K562 (cell line): ENCODE data around the gene PRC1. TPM values are rescaled to one million over a fixed set of nuclear protein-coding genes. Genes with fewer than 3 reads are reported as not detected.
A peak's percentile ranks its signal among the peaks of the same experiment; 100 is the strongest.

Experiments
- ATAC-seq: fragments of 200-7000 bp; cut with Tn5 transposase; 3 replicates; pipeline ENCODE4 v1.9.1; 2020; ENCODE audit warnings: moderate library complexity
- BruUV-seq: library from RNA; stranded (reverse); fragments of 400-500 nt; replicated peaks from 2 replicates; lab custom pipeline; 2021; lab: Mats Ljungman, UMichigan
- CTCF ChIA-PET: fragments of 300-600 bp; formaldehyde crosslinking; extraction: SDS; loops from one replicate; lab custom pipeline; 2021; ENCODE audit warnings: low intra/inter-chr PET ratio; lab: Yijun Ruan, JAX
- POLR2A ChIA-PET: fragments of 300-600, 350-650 bp; sonication (Branson Sonifier 250); formaldehyde crosslinking; extraction: SDS; loops from one replicate; lab custom pipeline; 2021; ENCODE audit warnings: antibody characterized with exemption, inconsistent platforms; lab: Yijun Ruan, JAX
- DNase-seq, 4 experiments: peaks; one replicate each; pipeline versions ENCODE4 v3.0.0 to v3.0.0-alpha.2; 2011 to 2018; ENCODE audit warnings: low spot score in 3 of 4, mixed read lengths in 3 of 4; ENCODE audit errors: extremely low read depth in 1 of 4
- FAIRE-seq: peaks from 2 replicates; lab custom pipeline; 2011; peaks lifted over from hg19 to GRCh38; lab: Jason Lieb, UNC
- H2AFZ ChIP-seq: 2 replicates; pipeline ENCODE4 v1.6.0; 2011; ENCODE audit warnings: low read depth, low read length, control low read depth, inconsistent platforms
- H3K27ac ChIP-seq: fragments of 200-600 bp; 3 replicates; pipeline ENCODE4 v1.8.0; 2011; ENCODE audit warnings: low read depth, mild to moderate bottlenecking, control low read depth, inconsistent platforms, low read length, moderate library complexity, mixed read lengths; ENCODE audit errors: extremely low read depth
- H3K27me3 ChIP-seq, 2 experiments: fragments of 300-600 bp in 1 of 2; 2 replicates in 1 of 2; 3 replicates in 1 of 2; pipeline versions ENCODE4 v1.6.0 to v1.8.0; 2011; ENCODE audit warnings: inconsistent platforms in 2 of 2, low read length in 2 of 2, mild to moderate bottlenecking in 1 of 2, mixed read lengths in 1 of 2, moderate library complexity in 1 of 2; ENCODE audit not compliant: control insufficient read depth in 2 of 2, insufficient read depth in 2 of 2
- H3K36me3 ChIP-seq: fragments of 300-600 bp; 3 replicates; pipeline ENCODE4 v1.8.0; 2011; ENCODE audit warnings: mild to moderate bottlenecking, low read length, inconsistent platforms; ENCODE audit not compliant: control insufficient read depth, insufficient read depth
- H3K4me1 ChIP-seq, 2 experiments: fragments of 200-600 bp in 1 of 2; replicated peaks in 1 of 2; 2 replicates in 1 of 2; 3 replicates in 1 of 2; pipeline versions ENCODE4 v1.5.1 to v1.8.0; 2011; ENCODE audit warnings: inconsistent platforms in 2 of 2, low read length in 2 of 2, mild to moderate bottlenecking in 1 of 2, mixed read lengths in 1 of 2, moderate library complexity in 1 of 2; ENCODE audit not compliant: control insufficient read depth in 2 of 2, insufficient read depth in 2 of 2
- H3K4me2 ChIP-seq: 2 replicates; pipeline ENCODE4 v1.6.1; 2011; ENCODE audit warnings: low read length, control low read depth, inconsistent platforms, mixed read lengths; ENCODE audit not compliant: insufficient read depth
- H3K4me3 ChIP-seq: fragments of 200-600 bp; sonication (generic), shearing (Covaris generic); 2 replicates; pipeline ENCODE4 v1.5.1; 2016; ENCODE audit warnings: control low read depth, inconsistent platforms
- H3K79me2 ChIP-seq: fragments of 200-600 bp; 3 replicates; pipeline ENCODE4 v1.8.0; 2011; ENCODE audit warnings: low read length, inconsistent platforms; ENCODE audit not compliant: control insufficient read depth, insufficient read depth
- H3K9ac ChIP-seq, 2 experiments: 2 replicates each; pipeline versions ENCODE4 v1.6.0 to v1.6.1; 2011; ENCODE audit warnings: low read depth in 2 of 2, low read length in 2 of 2, control low read depth in 1 of 2, inconsistent platforms in 1 of 2, mild to moderate bottlenecking in 1 of 2, mixed read lengths in 1 of 2; ENCODE audit not compliant: insufficient read depth in 1 of 2
- H3K9me1 ChIP-seq: one replicate; pipeline ENCODE4 v1.6.0; 2011; ENCODE audit warnings: inconsistent platforms, mild to moderate bottlenecking, low read length, moderate library complexity; ENCODE audit not compliant: control insufficient read depth, insufficient read depth
- H3K9me3 ChIP-seq: replicated peaks from 2 replicates; pipeline ENCODE4 v1.5.1; 2011; ENCODE audit warnings: low read depth, low read length, inconsistent platforms; ENCODE audit not compliant: control insufficient read depth, insufficient read depth
- H4K20me1 ChIP-seq: replicated peaks from 2 replicates; pipeline ENCODE4 v1.6.1; 2011; ENCODE audit warnings: low read length, inconsistent platforms, mixed read lengths; ENCODE audit not compliant: control insufficient read depth, insufficient read depth
- BACH1 ChIP-seq: fragments of 200-800 bp; sonication (Bioruptor generic); IDR thresholded peaks from 2 replicates; pipeline ENCODE4 v1.6.1; 2016; ENCODE audit warnings: missing genetic modification characterization, missing compliant biosample characterization
- BRCA1 ChIP-seq, 2 experiments: fragments of 450-650 bp in 1 of 2; sonication (generic) in 1 of 2; formaldehyde crosslinking in 1 of 2; IDR thresholded peaks; 2 replicates each; pipeline versions ENCODE4 v1.5.0 to v1.6.1; 2017 to 2020; ENCODE audit warnings: mild to moderate bottlenecking in 1 of 2, missing genetic modification reagents in 1 of 2
- CHD1 ChIP-seq: fragments of 200-600 bp; sonication (generic); IDR thresholded peaks from one replicate; pipeline ENCODE4 v1.6.1; 2012; ENCODE audit warnings: mild to moderate bottlenecking, moderate library complexity, low read length, inconsistent platforms
- FOXJ2 ChIP-seq: fragments of 200-800 bp; sonication (Bioruptor generic); IDR thresholded peaks from 2 replicates; pipeline ENCODE4 v1.6.1; 2016; ENCODE audit warnings: missing genetic modification characterization, missing compliant biosample characterization
- KLF16 ChIP-seq: IDR thresholded peaks from 2 replicates; pipeline ENCODE4 v1.6.1; 2016; ENCODE audit warnings: antibody characterized with exemption
- NRF1 ChIP-seq, 2 experiments: fragments of 450-650 bp; IDR thresholded peaks in 1 of 2; conservative IDR thresholded peaks in 1 of 2; 2 replicates each; pipeline ENCODE4 v1.6.1; 2014; ENCODE audit warnings: mild to moderate bottlenecking in 2 of 2
- PCBP2 ChIP-seq: fragments of 200-400 bp; formaldehyde crosslinking; IDR thresholded peaks from 2 replicates; pipeline ENCODE4 v1.6.1; 2018; ENCODE audit warnings: low read length, low read depth, mild to moderate bottlenecking, moderate library complexity; ENCODE audit not compliant: poor library complexity, severe bottlenecking
- POLR2B ChIP-seq: fragments of 450-650 bp; IDR thresholded peaks from 2 replicates; pipeline ENCODE4 v1.6.1; 2018; ENCODE audit warnings: low read depth; ENCODE audit not compliant: partially characterized antibody
- RBM25 ChIP-seq: fragments of 200-400 bp; formaldehyde crosslinking; IDR thresholded peaks from 2 replicates; pipeline ENCODE4 v1.6.1; 2018; ENCODE audit warnings: low read length, low read depth, moderate library complexity; ENCODE audit not compliant: severe bottlenecking
- ZBTB9 ChIP-seq: fragments of 450-650 bp; formaldehyde crosslinking; IDR thresholded peaks from 2 replicates; pipeline ENCODE4 v1.4.0; 2020; ENCODE audit warnings: mild to moderate bottlenecking, moderate library complexity
- ZEB2 ChIP-seq: fragments of 450-650 bp; IDR thresholded peaks from 2 replicates; pipeline ENCODE4 v1.6.1; 2016
- ZNF3 ChIP-seq: fragments of 250-450 bp; sonication (Bioruptor Pico); IDR thresholded peaks from 2 replicates; pipeline ENCODE4 v1.5.0; 2021; ENCODE audit warnings: mild to moderate bottlenecking, moderate library complexity
- ZNF589 ChIP-seq: fragments of 200-800 bp; sonication (Bioruptor generic); IDR thresholded peaks from 2 replicates; pipeline ENCODE4 v1.6.1; 2016; ENCODE audit warnings: low read depth, missing genetic modification characterization, missing compliant biosample characterization
- ZNF592 ChIP-seq: fragments of 450-650 bp; IDR thresholded peaks from 2 replicates; pipeline ENCODE4 v1.6.1; 2017; ENCODE audit warnings: antibody characterized with exemption, mild to moderate bottlenecking
- WGBS: fragments of 100-300 bp; shearing (Covaris generic); methylation state at CpG from one replicate; pipeline ENCODE4 v1.1.6; 2016; ENCODE audit warnings: low coverage, mixed read lengths; ENCODE audit not compliant: insufficient coverage; ENCODE audit errors: missing lambda C conversion rate; 5-methylcytosine and 5-hydroxymethylcytosine counted together
- in situ Hi-C: fragments of 300-500 bp; cut with MboI; formaldehyde crosslinking; loops from 4 replicates; pipeline ENCODE4 v1.15.0; 2018; ENCODE audit warnings: inconsistent platforms, mixed read lengths
- intact Hi-C: fragments of 100-400 bp; cut with micrococcal nuclease; formaldehyde crosslinking; loops from 2 replicates; pipeline ENCODE4 v1.14.2; 2022
- polyA plus RNA-seq, 8 experiments: library from polyadenylated mRNA; depleted of rRNA in 4 of 8; stranded (reverse) in 5 of 8; unstranded in 3 of 8; fragments of >200 nt; fragmentation: Nextera tagmentation in 2 of 8; fragmentation: Illumina TruSeq in 1 of 8; extraction: Ambion mirVana in 2 of 8; extraction: Trizol in 1 of 8; gene quantifications; 2 replicates each; pipeline versions ENCODE4 v1.2.1 to v1.2.3, GENCODE V29; 2011 to 2014; ENCODE audit warnings: inconsistent platforms in 1 of 8, missing spikeins in 1 of 8
- total RNA-seq, 7 experiments: library from RNA; depleted of rRNA in 6 of 7; stranded (reverse); fragments of >200 nt in 6 of 7; fragmentation: Illumina TruSeq in 2 of 7; extraction: Trizol in 2 of 7; gene quantifications; 2 replicates each; pipeline versions ENCODE4 v1.2.1 to v1.2.3, GENCODE V29; 2011 to 2021; ENCODE audit warnings: low replicate concordance in 1 of 7
- TF ChIP-seq, protein P1 (sequence below): sonication (generic); formaldehyde crosslinking; IDR thresholded peaks from 2 replicates; pipeline ENCODE4 v1.8.0; 2022; ENCODE audit warnings: missing genetic modification reagents, mild to moderate bottlenecking, borderline replicate concordance

Gene PRC1
- total and polyA plus RNA-seq, 9 of the 15 experiments (the other 6 are each of a cell fraction or from before 2014, with no cell fraction given): 156 to 391 (median 240) TPM

DNA sequence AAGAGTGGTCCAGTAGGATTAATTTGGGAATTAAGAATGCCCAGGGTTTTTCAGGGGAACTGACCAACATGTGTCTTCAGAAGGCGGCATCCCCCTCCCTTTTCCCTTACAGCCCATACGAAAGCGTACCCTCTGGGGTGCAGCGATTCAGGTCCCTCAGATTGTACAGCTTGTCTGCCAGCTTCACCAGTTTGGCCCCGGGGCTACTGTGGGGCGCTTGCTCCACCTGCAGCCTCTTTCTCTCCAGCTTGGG, 62.8 kb downstream of the PRC1 start:
- in situ Hi-C loops (no loop called here), intact Hi-C loops (loop anchor here (1.0 to 10.0 kb wide), 7 partner anchors 30 to 637 kb away; no protein-coding TSS in a partner anchor)
- H3K4me3 ChIP-seq: peak overlapping the region; percentile 66
- H2AFZ ChIP-seq: peak overlapping the region; percentile 94
- POLR2A ChIA-PET: interaction anchor here (0.6 to 6.7 kb wide), 22 partner anchors 9 to 440 kb away, joined by 3 to 70 read pairs (median 4); partner anchors contain the start of gene MAN2A2
- H3K27me3 ChIP-seq: no peaks in the 10 kb centered on the region
- H3K4me2 ChIP-seq: peak overlapping the region; percentile 99
- peaks cover 50% of the 10 kb centered on the region for H3K79me2 ChIP-seq
- CTCF ChIA-PET: interaction anchor here (0.8 to 2.2 kb wide), 6 partner anchors 30 to 638 kb away, joined by 3 to 8 read pairs (median 4); no protein-coding TSS in a partner anchor
- H3K36me3 ChIP-seq: peaks cover 10% of the 10 kb centered on the region; the same call in 2 of the 3 replicates
- 0% methylated on average over 6 of the region's 6 CpGs for WGBS
- peak overlapping the region; percentile 85 to 96 for H3K9ac ChIP-seq
- BruUV-seq: no TSS peak
- ATAC-seq (no peak), FAIRE-seq (no peak), DNase-seq (no peak)
- H3K9me1 ChIP-seq: no peaks in the 10 kb centered on the region
- peaks cover 39 to 69% of the 10 kb centered on the region in 2 experiments for H3K4me1 ChIP-seq
- no peaks in the 10 kb centered on the region for H4K20me1 ChIP-seq
- no peaks in the 10 kb centered on the region for H3K9me3 ChIP-seq
- peak overlapping the region; percentile 92 for H3K27ac ChIP-seq
- TF ChIP-seq RBM25: no peak
- no peak for TF ChIP-seq PCBP2
- TF ChIP-seq, protein P1, sequence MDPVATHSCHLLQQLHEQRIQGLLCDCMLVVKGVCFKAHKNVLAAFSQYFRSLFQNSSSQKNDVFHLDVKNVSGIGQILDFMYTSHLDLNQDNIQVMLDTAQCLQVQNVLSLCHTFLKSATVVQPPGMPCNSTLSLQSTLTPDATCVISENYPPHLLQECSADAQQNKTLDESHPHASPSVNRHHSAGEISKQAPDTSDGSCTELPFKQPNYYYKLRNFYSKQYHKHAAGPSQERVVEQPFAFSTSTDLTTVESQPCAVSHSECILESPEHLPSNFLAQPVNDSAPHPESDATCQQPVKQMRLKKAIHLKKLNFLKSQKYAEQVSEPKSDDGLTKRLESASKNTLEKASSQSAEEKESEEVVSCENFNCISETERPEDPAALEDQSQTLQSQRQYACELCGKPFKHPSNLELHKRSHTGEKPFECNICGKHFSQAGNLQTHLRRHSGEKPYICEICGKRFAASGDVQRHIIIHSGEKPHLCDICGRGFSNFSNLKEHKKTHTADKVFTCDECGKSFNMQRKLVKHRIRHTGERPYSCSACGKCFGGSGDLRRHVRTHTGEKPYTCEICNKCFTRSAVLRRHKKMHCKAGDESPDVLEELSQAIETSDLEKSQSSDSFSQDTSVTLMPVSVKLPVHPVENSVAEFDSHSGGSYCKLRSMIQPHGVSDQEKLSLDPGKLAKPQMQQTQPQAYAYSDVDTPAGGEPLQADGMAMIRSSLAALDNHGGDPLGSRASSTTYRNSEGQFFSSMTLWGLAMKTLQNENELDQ (CRISPR knock-in tag): peak; percentile 50; the same call in 1 of the 2 replicates
- 0 out of 4 replicates have a peak, but pooled peaks of 1 of the 2 experiments have one; percentile 10 for TF ChIP-seq NRF1 (conservative IDR thresholded peaks at IDR 0.05 in 1 of 2, IDR thresholded peaks at IDR 0.05 in 1 of 2)
- TF ChIP-seq ZNF589 (CRISPR knock-in tag): peak; percentile 63; the same call in 1 of the 2 replicates
- no peak for TF ChIP-seq ZBTB9 (CRISPR knock-in tag)
- no peak for TF ChIP-seq BRCA1 (IDR thresholded peaks at IDR 0.05)
- TF ChIP-seq BRCA1 (CRISPR knock-in tag; IDR thresholded peaks at IDR 0.05): no peak
- TF ChIP-seq CHD1: no peak
- TF ChIP-seq BACH1 (tag): peak; percentile 52; the same call in 1 of the 2 replicates
- TF ChIP-seq ZNF3 (CRISPR knock-in tag): no peak
- 0 out of 2 replicates have a peak, but pooled peaks have one; percentile 5 for TF ChIP-seq FOXJ2 (tag)
- no peak for TF ChIP-seq ZEB2
- 0 out of 2 replicates have a peak, but pooled peaks have one; percentile 21 for TF ChIP-seq KLF16
- TF ChIP-seq POLR2B: no peak
- TF ChIP-seq ZNF592: peak; percentile 30; the same call in 1 of the 2 replicates
